ENCODE results near the gene CEP112.

CEP112 gene

DNA sequence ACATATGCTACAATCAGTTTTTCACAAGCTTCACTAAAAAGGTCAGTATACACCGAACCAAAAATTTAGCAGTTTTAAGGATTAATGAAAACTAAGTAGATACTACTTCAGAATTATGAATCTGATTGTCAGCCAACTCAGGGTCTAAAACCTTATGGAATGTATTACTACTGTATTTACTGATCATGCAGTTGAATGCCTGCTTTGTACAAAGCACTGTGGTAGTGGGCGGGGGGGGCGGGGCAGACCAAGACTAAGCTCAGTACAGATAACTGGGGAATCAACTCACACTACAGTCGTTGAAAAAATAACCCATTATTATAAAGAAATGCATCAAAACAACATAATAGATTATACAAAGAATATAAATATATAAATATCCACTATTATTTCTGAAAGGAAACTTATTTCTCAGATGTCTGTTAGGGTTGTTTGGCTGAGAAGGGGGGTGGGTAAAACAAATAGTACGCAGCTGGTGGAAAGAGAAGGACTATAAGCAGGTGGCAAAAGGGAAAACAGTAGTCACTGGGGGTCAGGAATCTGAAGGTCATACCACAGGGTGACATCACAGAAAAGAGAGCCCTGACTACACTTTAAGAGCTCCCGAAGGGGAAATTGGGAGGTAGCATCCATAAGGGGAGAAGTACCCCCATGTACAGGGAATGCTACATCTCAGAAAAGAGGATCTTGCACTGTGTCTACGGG lies 521.1 kb downstream of the CEP112 start:
- no peak for DNase-seq

DNA sequence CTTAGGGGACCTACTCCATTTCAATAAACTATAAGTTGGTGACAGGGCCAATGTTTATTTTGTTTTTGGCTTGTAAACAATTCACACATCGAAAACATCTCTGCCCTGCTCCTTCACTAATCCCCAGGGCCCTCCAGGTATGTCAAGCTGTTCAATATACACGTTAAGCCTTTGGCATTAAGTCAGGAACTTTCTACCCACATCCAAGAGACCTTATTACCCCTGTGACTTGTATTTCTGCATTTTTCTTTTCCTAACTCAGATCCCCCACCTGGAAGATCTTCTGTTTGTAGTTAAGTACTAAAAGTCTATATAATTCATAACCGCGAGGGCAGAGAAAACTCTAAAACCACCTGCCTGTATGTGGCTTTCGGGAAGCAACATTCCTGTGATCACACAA lies 523.7 kb downstream of the CEP112 start:
- no peak for DNase-seq

DNA sequence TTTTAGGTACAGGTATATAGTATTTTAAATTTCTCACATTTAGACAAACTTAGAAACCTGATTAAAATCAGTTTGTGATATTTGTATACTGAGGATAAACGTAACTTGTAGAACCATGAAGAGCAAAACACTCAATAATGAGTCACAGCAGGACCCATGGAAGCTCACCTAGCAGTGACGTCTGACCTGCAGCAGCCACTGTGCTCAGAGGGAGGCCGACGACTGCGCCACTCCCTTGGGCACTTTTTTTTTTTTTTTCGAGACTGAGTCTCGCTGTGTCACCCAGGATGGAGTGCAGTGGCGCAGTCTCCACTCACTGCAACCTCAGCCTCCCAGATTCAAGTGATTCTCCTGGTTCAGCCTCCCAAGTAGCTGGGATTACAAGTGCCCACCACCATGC lies 524.3 kb downstream of the CEP112 start:
- no peak for DNase-seq

DNA sequence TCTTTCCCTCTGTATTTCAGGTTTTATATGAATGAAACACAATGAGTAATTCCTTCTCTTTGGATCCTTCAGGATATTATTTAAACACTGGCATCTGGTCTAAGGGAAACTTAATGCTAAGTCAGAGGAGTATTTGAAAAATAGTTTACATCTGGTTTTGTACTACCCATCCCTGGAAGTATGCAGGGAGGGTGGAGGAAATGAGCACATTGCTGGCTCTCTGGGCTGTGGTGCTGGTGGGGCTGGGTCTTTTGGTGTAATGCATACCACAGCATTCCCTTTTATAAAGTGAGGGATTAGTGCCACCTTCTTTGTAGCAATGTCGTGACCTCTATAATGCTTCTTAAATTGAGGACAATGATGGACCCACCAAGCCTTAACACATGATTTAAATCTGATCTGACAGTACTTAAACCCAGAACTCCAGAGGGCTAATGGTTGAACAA lies 525.0 kb downstream of the CEP112 start:
- no peak for DNase-seq

DNA sequence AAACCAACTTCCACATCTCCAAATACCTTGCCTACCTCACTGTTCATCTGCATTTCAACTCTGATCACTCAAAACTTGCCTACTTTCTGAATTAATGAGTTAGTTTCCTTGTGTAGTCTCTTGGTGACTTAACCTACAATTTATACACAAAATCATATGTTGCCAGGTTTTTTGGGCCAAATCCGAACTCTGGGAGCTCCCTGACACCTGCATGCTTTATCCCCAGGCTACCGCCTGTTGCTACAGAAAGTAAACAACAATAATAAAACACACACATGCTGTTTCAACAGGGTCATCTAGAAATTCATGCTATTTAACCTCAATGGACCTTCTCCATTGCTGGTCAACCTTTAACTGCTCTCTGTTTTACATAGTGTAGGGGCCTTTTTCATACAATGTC lies 526.0 kb downstream of the CEP112 start:
- no peak for DNase-seq

DNA sequence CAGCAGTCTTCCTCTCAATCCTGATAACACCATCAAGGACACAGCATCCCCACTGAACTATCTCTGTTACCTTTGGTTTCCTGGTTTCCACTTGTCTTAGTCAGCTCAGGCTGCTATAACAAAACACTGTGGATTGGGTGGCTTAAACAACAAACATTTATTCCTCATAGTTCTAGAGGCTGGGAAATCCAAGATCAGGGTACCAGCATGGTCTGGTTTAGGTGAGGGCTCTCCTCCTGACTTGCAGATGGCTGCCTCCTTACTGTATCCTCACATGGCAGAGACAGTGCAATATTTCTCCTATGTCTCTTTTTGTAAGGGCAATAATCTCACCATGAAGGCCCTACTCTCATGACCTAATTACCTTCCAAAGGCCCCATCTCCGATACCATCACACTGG lies 527.2 kb downstream of the CEP112 start:
- no peak for DNase-seq

DNA sequence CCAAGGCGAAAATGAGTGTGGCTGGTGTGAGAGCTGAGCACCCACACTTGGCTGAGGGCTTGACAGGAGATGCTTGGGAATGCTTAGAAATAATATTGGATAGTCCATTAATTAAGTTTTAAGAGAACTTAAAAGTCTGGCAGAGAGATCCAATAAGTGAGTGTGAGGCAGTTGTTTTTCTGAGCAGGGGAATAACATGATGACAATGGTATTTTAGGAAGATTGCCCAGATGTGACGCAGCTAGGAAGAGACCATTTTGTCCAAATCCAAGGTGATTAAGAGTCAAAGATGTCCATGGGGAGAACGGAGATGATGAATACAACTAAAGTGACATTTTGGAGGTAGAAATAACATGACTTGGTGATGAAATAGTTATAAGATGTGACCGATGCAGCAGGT lies 527.7 kb downstream of the CEP112 start:
- DNase-seq: no peak

DNA sequence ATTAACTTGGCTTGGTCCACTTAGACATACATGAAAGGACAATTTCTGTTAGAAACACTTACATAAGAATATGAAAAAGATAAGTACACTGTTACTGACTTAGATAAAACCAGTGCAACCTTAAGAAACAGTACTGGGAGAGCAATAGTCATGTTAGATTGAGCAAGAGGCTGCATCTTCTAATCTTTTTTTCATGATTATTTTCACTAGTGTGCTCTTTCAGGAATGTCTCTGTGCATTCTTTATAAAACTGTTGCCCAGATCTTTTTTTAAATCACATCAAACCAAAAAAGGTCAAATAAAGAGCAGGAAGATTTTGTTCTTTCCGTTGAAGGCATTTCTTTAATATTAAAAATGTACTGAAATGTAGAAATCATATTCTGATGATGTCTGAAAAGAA lies 529.7 kb downstream of the CEP112 start:
- DNase-seq: no peak

DNA sequence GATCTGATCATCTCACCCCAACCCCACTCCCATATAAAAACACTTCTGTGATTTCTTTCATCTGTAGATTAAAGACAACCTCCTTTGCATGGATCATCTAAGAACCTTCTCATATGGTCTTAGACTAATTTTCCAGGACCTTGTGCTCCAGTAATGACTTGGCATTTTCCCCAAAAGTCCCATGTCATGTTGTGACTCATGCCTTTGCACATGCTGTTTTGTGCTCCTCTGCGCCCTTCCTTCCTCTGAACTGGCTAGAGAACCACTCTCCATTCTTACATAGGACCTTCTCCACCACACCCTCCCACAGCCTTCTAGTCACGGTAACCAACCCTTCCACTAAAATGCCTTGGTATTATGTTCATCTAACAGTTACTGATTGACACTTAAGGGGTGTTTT lies 531.0 kb downstream of the CEP112 start:
- DNase-seq: no peak

DNA sequence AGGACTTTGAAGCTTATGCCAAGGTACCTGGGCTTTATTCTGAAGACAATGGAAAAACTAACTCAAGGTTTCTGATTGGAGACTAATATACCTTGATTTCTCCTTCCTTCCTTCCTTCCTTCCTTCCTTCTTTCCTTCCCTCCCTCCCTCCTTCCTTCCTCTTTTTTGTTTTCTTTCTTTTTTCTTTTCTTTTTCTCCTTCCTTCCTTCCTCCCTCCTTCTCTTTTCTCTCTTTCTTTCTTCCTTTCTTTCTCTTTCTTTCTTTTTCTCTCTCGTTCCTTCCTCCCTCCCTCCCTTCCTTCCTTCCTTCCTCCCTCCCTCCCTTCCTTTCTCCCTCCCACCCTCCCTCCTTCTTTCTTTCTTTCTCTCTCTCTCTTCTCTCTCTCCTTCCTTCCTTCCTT lies 531.9 kb downstream of the CEP112 start:
- no peak for DNase-seq

DNA sequence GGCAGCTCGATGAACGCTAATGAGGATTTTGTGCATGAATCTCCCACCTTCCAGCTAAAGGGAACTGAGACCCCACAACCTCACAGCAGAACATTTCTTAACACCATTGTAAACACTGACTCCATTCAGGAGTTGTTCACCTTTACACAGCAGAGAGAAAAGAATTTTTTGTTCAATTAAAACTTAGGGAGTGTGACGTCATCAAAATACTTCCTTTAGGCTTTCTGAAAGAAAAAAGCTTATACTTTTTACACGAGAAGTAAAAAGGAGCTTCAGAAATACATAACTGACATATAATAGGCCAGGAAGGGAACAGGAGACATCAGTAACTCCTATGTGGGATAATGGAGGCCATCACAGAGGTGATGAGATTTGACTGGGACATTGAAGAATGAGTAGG lies 532.4 kb downstream of the CEP112 start:
- DNase-seq: no peak

DNA sequence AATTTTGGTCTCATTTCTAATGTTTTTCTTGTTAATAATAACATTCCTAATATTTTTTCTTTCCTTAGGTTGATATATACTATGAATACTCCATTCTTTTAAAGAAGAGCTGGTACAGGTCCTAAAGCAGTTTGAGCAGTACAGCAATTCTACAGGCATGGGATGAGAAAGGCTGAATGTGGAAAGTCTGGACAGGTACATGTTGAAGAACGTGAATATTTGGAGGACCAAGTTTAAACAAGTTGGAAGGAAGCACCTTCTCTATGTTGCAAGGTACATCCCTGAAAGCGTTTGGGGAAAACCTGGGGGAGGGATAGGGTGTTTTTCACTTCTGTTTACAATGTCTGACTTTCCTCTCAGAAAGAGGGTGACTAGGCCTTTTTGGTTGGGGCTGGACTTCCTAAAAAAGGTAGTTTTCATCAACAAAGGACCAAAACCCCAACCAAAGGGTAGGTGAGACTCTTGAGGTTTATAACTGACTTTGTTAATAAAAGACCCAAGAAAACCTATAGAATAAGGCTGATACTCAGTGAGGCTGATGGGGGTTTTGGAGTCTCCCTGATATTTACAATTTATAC lies 534.6 kb downstream of the CEP112 start:
- no peak for DNase-seq

DNA sequence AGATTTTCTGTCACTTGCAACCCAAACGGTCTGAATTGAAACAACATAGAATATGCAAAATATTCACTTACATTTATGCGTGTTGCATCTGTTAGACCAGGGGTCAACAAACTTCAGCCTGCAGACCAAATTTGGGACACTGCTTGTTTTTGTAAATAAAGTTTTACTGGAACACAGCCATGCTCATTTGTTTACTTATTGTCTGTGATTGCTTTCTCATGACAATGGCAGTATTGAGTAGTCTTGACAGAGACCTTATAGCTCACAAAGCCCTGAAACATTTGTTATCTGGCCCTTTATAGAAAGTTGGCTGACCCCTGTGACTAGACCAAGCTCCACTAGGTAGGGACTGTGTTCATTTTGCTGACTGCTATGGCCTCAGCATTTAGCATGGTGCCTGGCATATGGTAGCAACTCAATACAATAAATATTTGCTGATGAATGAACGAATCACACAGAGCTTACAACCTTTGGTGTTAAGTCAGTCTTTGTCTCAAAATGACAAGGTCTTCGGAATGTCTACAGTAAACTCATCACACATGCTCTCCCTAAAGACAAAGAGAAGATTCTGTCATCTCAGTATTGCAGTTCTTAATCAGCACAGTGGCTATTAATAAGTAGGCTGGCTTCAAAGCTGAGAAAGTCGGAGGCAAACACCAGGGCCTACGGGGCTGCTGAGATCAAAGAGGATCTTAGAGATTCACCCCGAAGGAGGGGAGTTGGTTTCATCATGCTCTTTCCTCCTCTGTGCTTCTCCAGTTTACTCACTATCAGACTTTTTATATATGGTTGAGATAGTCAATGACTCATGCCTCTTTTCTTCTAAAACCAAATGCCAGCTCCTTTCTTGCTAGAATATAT lies 535.3 kb downstream of the CEP112 start:
- peak; percentile 65 for DNase-seq

DNA sequence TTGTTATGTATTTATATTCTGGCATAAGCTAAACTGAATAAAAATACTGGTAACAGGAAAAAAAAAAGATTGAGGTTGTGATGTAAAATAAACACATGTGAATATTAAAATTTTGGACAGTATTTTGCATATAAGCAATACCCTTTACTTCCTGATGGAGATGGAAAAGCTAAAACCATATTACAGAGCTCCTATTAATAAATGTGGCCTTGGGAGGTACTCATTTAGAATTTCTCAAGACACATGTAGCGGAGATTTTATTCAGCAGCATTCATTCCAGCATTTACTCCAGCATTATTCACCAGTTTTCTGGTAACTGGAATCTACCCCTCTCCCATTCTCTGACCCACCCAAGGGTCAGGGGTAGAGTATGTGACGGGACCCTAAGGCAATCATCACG lies 536.2 kb downstream of the CEP112 start:
- DNase-seq: no peak

DNA sequence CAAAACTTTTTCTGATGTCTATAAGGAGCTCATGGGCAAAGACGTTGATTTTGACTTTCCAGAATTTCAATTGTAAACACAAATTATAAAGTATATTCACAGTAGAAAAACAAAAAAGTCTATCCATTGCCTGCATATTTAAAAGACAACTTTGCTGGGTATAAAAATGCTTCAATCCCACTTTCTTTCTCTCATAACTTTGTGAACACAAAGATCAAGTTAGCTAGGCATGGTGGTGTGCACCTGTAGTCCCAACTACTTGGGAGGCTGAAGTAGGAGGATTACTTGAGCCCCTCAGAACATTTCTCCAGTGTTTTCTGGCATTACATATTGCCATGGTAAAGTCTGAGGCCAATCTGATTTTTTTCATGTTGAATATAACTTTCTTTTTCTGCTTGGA lies 547.4 kb downstream of the CEP112 start:
- no peak for DNase-seq

DNA sequence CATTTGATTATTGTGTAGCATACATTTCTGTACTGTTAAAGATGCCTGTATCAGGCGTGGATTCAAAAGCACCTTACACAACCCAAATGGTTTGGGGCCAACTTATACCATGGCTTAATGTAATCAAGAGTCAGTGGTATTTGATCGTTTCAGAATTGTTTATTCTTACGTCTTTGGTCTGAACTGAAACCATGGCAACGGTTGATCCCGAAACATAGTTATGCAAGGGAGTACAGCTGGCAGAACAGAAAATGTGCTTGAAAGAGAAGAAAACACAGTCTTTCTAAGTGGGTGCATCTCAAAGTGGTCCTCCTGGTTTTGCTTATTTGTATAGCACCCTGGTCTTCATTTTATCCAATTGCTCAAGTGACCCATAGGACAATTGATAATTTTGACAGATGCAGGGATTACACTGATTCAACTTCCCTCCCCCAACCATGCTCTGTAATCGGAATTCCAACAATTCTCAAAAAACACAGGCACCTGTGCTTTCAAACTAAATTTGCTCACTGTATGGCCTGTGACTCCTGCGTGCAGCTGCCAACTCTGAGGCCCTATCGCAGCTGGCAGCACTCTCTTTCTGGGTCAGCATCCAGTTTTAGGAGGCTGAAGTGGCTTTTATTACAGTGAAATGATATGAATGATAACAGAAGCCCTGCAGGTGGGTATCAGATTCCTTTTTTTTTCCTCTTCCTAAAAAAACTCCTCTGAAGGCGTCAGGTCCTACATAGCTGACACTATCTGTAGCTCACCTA lies 553.5 kb downstream of the CEP112 start:
- DNase-seq: no peak

DNA sequence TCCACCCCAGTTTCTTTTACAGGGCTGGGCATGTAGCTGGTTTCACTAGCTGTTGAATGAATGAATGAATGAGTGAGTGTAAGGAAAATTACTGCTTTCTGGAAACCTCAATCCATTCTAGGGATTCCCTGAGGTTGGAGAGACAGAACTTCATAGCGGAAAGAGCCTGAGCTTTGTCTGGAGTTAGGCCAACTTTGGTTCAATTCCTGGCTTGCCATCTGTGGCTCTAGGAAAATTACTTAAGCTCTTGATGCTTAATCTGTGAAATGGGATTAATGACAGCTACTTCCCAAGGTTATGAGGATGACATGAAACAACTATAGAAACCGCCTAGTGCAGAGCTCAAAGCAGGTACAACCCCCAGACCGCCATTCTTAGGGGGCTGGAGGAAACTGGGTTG lies 554.1 kb downstream of the CEP112 start:
- no peak for DNase-seq

DNA sequence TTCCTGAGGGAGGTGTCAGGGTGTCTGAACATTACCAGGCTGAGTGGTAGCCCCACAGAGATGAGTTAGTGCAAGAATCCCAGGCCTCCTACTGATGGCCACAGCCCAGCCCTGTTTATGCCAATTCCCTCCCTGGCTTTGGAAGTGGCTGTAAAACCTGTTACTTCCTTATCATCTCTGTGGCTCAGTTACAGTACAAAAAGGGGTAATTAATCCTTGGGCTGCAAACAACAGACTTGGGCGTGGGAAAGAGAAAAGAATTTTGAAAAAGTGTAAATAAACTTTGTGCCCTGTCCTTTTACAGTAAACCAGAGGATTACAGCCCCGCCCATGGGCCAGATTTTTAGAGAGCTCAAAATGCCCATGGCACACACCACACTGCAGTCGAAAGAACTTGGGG lies 557.4 kb downstream of the CEP112 start:
- no peak for DNase-seq

DNA sequence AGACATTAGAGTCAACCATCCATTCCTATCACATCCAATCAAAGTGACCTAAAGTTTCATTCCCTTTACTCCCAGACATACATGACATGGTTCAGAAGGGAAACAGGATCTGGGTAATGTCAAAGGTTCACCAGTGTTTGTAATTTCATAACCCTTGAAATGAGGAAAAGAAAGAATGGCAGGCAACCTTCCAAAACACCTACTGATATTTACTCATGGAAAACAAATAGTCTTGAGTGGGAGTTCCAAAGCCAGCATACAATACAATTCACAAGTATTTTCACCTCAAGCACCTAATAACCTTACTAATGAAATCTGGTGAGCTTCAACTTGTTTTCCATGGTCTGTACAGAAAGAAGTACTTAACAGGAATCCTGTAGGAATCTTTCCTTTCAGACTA lies 557.9 kb downstream of the CEP112 start:
- DNase-seq: no peak

DNA sequence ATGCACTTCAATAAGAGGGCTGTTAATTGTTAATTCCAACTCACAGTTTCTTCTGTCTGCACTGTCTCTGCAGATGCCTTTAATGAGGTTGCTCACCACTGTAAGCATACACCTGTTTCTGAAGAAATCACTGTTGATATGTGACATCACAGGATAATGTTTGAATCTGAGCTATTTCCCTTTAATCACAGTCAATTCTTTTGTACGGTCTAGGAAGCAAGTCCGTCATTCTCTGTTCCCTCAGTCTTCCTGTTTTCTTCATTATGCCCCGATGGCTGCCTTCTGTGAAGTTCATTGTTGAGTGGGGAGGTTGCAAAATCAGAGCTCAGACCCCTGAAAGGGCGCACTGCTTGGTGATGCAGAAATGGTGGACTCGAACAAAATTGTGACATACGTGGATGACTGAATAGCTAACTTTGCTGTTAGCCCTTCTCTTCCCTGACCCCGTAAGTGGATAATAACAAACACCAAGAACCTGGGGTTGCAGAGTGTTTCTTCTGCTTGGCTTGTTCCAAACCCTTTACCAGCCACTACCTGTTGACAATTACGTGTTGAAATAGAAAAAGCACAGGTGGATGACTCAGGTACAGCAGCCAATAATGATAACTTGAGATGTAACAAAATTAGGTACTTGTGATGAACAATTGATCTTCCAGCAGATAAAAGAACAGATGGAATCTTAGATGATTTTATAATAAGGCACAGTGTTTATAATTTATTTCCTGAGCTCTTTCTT lies 558.6 kb downstream of the CEP112 start:
- no peak for DNase-seq

DNA sequence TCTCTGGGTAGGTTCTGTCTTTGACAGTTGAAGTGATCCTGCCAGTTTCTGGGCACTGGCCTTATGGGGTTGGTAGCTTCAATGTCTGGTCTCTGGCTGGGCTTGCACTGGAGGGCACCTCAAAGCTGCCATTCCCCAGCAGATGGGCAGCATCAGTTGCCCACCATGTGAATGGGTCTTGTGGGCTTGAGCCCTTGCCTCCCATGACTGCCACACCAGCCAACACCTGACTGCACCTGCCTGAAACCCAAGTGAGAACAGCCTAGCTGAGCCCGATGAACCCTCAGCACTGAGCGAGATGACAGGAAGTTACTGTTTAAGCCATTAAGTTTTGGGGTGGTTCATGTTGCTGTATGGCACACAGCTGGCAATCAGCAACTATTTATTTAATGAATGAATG lies 561.4 kb downstream of the CEP112 start:
- DNase-seq: no peak

DNA sequence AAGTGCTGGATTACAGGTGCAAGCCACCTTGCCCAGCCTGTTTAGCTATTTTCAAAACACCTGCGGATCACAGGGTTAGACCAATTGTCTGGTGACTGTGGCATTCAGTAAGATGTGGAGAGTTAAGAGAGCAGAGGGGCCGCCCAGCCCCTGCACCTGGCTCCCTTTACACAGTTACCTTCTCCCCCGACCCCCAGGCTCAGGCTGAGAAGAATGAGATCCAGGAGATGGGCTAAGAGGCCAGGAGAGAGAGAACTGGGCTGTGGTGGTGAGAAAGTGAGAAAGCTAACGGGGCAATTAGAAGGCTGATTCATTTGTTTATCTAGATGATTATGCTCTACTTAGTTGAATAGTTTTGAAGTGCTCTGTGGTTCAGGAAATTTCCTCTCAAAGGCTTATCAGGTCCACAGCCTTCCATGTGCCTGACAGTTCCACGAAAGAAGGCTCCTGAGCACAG lies 562.7 kb downstream of the CEP112 start:
- no peak for DNase-seq

DNA sequence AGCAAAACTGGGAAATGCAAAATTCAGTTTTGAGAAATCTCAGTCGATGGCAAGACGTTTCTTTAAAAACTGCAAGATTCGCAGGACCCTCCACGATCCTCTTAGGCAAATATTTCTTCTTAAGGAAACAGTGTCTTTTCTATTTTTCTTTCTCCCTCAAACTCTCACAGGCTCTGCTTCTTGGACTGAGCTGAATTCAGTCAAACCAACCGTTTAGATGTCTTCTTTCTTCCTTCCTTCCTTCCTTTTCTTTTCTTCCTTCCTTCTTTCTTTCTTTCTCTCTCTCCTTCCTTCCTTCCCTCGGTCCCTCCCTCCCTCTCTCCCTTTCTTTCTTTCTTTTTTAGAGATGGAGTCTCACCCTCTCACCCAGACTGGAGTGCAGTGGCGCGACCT lies 563.3 kb downstream of the CEP112 start:
- DNase-seq: no peak

Measured in activated naive CD4-positive, alpha-beta T cell treated with anti-CD3 and anti-CD28 coated beads, Interleukin-2, amount 50 U/mL, for 16 hours (primary cell).